SU-DHL-6 (cell line): Measurements from ENCODE around the gene PRKD1.

Source experiments
- EZH2phosphoT487 ChIP-seq: fragments of 200-600 bp; sonication (generic), shearing (Covaris generic); conservative IDR thresholded peaks from 2 replicates; pipeline ENCODE4 v1.6.1; 2018; ENCODE audit warnings: mild to moderate bottlenecking, antibody characterized with exemption, low read length, moderate library complexity, mixed read lengths
- TF ChIP-seq, protein P1 (sequence below): fragments of 200-600 bp; sonication (generic); IDR thresholded peaks from one replicate; pipeline ENCODE4 v1.5.1; 2017; ENCODE audit warnings: antibody characterized with exemption, mild to moderate bottlenecking, low read length, moderate library complexity; ENCODE audit not compliant: insufficient read depth, poor library complexity, severe bottlenecking

GRCh38 chr14:29717901-29718300 is 209.7 kb downstream of the PRKD1 start:
- TF ChIP-seq, protein P1, sequence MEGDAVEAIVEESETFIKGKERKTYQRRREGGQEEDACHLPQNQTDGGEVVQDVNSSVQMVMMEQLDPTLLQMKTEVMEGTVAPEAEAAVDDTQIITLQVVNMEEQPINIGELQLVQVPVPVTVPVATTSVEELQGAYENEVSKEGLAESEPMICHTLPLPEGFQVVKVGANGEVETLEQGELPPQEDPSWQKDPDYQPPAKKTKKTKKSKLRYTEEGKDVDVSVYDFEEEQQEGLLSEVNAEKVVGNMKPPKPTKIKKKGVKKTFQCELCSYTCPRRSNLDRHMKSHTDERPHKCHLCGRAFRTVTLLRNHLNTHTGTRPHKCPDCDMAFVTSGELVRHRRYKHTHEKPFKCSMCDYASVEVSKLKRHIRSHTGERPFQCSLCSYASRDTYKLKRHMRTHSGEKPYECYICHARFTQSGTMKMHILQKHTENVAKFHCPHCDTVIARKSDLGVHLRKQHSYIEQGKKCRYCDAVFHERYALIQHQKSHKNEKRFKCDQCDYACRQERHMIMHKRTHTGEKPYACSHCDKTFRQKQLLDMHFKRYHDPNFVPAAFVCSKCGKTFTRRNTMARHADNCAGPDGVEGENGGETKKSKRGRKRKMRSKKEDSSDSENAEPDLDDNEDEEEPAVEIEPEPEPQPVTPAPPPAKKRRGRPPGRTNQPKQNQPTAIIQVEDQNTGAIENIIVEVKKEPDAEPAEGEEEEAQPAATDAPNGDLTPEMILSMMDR, result no peak
- TF ChIP-seq EZH2phosphoT487, result no peak
